ENCODE data around the gene LUC7L3. TPM values are rescaled to one million over a fixed set of nuclear protein-coding genes. Genes with fewer than 3 reads are reported as not detected.

LUC7L3 gene
- total and polyA plus RNA-seq, 2 of the 13 experiments (the other 11 are each of a cell fraction or from before 2014, with no cell fraction given) = 108 to 120 TPM

- TF ChIP-seq GMEB1 (CRISPR knock-in tag; IDR thresholded peaks at IDR 0.05; ENCODE audit: borderline replicate concordance) (no peak), E2F2 (CRISPR knock-in tag; IDR thresholded peaks at IDR 0.05; ENCODE audit: borderline replicate concordance) (no peak), ZBTB49 (CRISPR knock-in tag; IDR thresholded peaks at IDR 0.05; ENCODE audit: borderline replicate concordance) (no peak), ZNF670 (CRISPR knock-in tag; IDR thresholded peaks at IDR 0.05; ENCODE audit: borderline replicate concordance) (no peak; the same call in 1 of the 2 replicates), KDM5A (IDR thresholded peaks at IDR 0.05; ENCODE audit: borderline replicate concordance, low read length) (0 out of 2 replicates have a peak, but pooled peaks have one; percentile 49), SNAI1 (CRISPR knock-in tag; IDR thresholded peaks at IDR 0.05; ENCODE audit: borderline replicate concordance) (no peak), NR0B2 (CRISPR knock-in tag; IDR thresholded peaks at IDR 0.05) (no peak), SAP130 (CRISPR knock-in tag; IDR thresholded peaks at IDR 0.05; ENCODE audit: low read depth) (peak; percentile 35), POLR2G (IDR thresholded peaks at IDR 0.05; ENCODE audit: low read depth, low read length) (no peak), GPN1 (CRISPR knock-in tag; IDR thresholded peaks at IDR 0.05; ENCODE audit: borderline replicate concordance) (no peak), ATF1 (CRISPR knock-in tag; IDR thresholded peaks at IDR 0.05) (no peak), ZNF350 (CRISPR knock-in tag; IDR thresholded peaks at IDR 0.05; ENCODE audit: borderline replicate concordance, low read depth) (no peak), SKI (IDR thresholded peaks at IDR 0.05; ENCODE audit: partially characterized antibody) (no peak), TCF12 (IDR thresholded peaks at IDR 0.05) (no peak), TCF12 (CRISPR knock-in tag; IDR thresholded peaks at IDR 0.05) (no peak), ETV6 (CRISPR knock-in tag; conservative IDR thresholded peaks at IDR 0.05) (no peak), SMYD3 (CRISPR knock-in tag; IDR thresholded peaks at IDR 0.05) (no peak), ZBTB20 (CRISPR knock-in tag; IDR thresholded peaks at IDR 0.05; ENCODE audit: borderline replicate concordance, low read depth) (0 out of 2 replicates have a peak, but pooled peaks have one; percentile 16), ZNF530 (CRISPR knock-in tag; IDR thresholded peaks at IDR 0.05; ENCODE audit: low read depth) (no peak), CEBPB (IDR thresholded peaks at IDR 0.05; ENCODE audit: borderline replicate concordance, low read depth, low read length) (no peak), MXI1 (IDR thresholded peaks at IDR 0.05; ENCODE audit: borderline replicate concordance, low read depth, low read length) (no peak), ZNF333 (CRISPR knock-in tag; IDR thresholded peaks at IDR 0.05; ENCODE audit: borderline replicate concordance) (no peak), ZNF263 (CRISPR knock-in tag; IDR thresholded peaks at IDR 0.05) (peak; percentile 16; the same call in 1 of the 2 replicates), MAFF (IDR thresholded peaks at IDR 0.05; ENCODE audit: low read depth, low read length) (peak; percentile 66)
These were observed 11.1 kb upstream of the LUC7L3 start (continued) for GRCh38 chr17:50708050-50709000.
